GM23338 (cell line): ENCODE data around the gene SNAI1. TPM values are rescaled to one million over a fixed set of nuclear protein-coding genes. Genes with fewer than 3 reads are reported as not detected.
"Not testable (repeated sequence)": the region's sequence is repeated elsewhere in the genome, so short reads cannot be mapped to it uniquely, and the experiment has no call there.

Experiments used
- ATAC-seq: fragments of 200-7000 bp; cut with Tn5 transposase; 3 replicates; pipeline ENCODE4 v1.9.1; 2020
- DNase-seq: peaks from one replicate; pipeline ENCODE4 v3.0.0-alpha.2; 2015; ENCODE audit warnings: low spot score
- H2AFZ ChIP-seq: fragments of 200-600 bp; sonication (generic); 2 replicates; pipeline ENCODE4 v1.8.0; 2016; ENCODE audit warnings: antibody characterized with exemption, mild to moderate bottlenecking, moderate library complexity
- H3F3A ChIP-seq: fragments of 200-600 bp; sonication (generic); replicated peaks from 2 replicates; pipeline ENCODE4 v1.8.0; 2017; ENCODE audit warnings: antibody characterized with exemption, mixed run types, low read depth
- H3K27ac ChIP-seq: fragments of 200-600 bp; sonication (generic); 2 replicates; pipeline ENCODE4 v1.6.1; 2016; ENCODE audit warnings: low read depth
- H3K27me3 ChIP-seq: fragments of 200-600 bp; sonication (generic); 2 replicates; pipeline ENCODE4 v1.8.0; 2016; ENCODE audit warnings: mild to moderate bottlenecking, mixed run types, moderate library complexity; ENCODE audit not compliant: insufficient read depth
- H3K36me3 ChIP-seq: fragments of 200-600 bp; sonication (generic); 2 replicates; pipeline ENCODE4 v1.8.0; 2016; ENCODE audit warnings: mild to moderate bottlenecking; ENCODE audit not compliant: insufficient read depth
- H3K4me1 ChIP-seq: fragments of 200-600 bp; sonication (generic); 2 replicates; pipeline ENCODE4 v1.8.0; 2016; ENCODE audit warnings: mild to moderate bottlenecking, moderate library complexity; ENCODE audit not compliant: insufficient read depth
- H3K4me2 ChIP-seq: fragments of 200-600 bp; sonication (generic); 2 replicates; pipeline ENCODE4 v1.7.1; 2017; ENCODE audit warnings: mixed run types
- H3K4me3 ChIP-seq: fragments of 200-600 bp; sonication (generic); 2 replicates; pipeline ENCODE4 v1.6.1; 2016; ENCODE audit warnings: mixed run types
- H3K79me2 ChIP-seq: fragments of 200-600 bp; sonication (generic); replicated peaks from 2 replicates; pipeline ENCODE4 v1.8.0; 2017; ENCODE audit warnings: mild to moderate bottlenecking; ENCODE audit not compliant: insufficient read depth
- H3K9me2 ChIP-seq: fragments of 200-600 bp; sonication (generic); 2 replicates; pipeline ENCODE4 v1.8.0; 2017; ENCODE audit not compliant: insufficient read depth
- H4K20me1 ChIP-seq: fragments of 200-600 bp; sonication (generic); replicated peaks from 2 replicates; pipeline ENCODE4 v1.8.0; 2017; ENCODE audit warnings: mild to moderate bottlenecking; ENCODE audit not compliant: insufficient read depth
- H3K27ac Mint-ChIP-seq: 2 replicates; pipeline ENCODE4 v1.8.0; 2020; ENCODE audit warnings: inconsistent platforms, mild to moderate bottlenecking, moderate library complexity, mixed read lengths
- H3K27me3 Mint-ChIP-seq: 3 replicates; pipeline ENCODE4 v1.8.0; 2022; ENCODE audit warnings: low read depth, mild to moderate bottlenecking, moderate library complexity, mixed read lengths, inconsistent platforms; ENCODE audit not compliant: insufficient read depth, poor library complexity
- H3K36me3 Mint-ChIP-seq: 3 replicates; pipeline ENCODE4 v1.8.0; 2021; ENCODE audit warnings: low read depth, mild to moderate bottlenecking, inconsistent platforms, moderate library complexity, mixed read lengths
- H3K4me1 Mint-ChIP-seq: 3 replicates; pipeline ENCODE4 v1.8.0; 2020; ENCODE audit warnings: mild to moderate bottlenecking, inconsistent platforms, mixed read lengths
- H3K4me3 Mint-ChIP-seq: 3 replicates; pipeline ENCODE4 v1.8.0; 2021; ENCODE audit warnings: moderate library complexity, mild to moderate bottlenecking, inconsistent platforms, mixed read lengths
- H3K9me3 Mint-ChIP-seq: 3 replicates; pipeline ENCODE4 v1.8.0; 2020; ENCODE audit warnings: moderate library complexity, mild to moderate bottlenecking, inconsistent platforms, mixed read lengths
- EZH2 ChIP-seq: fragments of 200-600 bp; sonication (generic); IDR thresholded peaks from one replicate; pipeline ENCODE4 v1.8.0; 2017; ENCODE audit warnings: antibody characterized with exemption, mild to moderate bottlenecking, low read depth; ENCODE audit not compliant: unreplicated experiment
- EZH2phosphoT487 ChIP-seq: fragments of 200-600 bp; sonication (generic); IDR thresholded peaks from one replicate; pipeline ENCODE4 v1.8.1; 2018; ENCODE audit warnings: antibody characterized with exemption; ENCODE audit not compliant: unreplicated experiment
- JUNB ChIP-seq: IDR thresholded peaks from one replicate; pipeline ENCODE4 v1.6.1; 2016; ENCODE audit warnings: antibody characterized with exemption; ENCODE audit not compliant: unreplicated experiment
- NANOG ChIP-seq: IDR thresholded peaks from 2 replicates; pipeline ENCODE4 v1.6.1; 2016; ENCODE audit warnings: antibody characterized with exemption, borderline replicate concordance
- POLR2AphosphoS5 ChIP-seq: IDR thresholded peaks from 2 replicates; pipeline ENCODE4 v1.6.1; 2016; ENCODE audit warnings: antibody characterized with exemption, low read depth
- STAT1 ChIP-seq: IDR thresholded peaks from one replicate; pipeline ENCODE4 v1.6.1; 2016; ENCODE audit warnings: antibody characterized with exemption; ENCODE audit not compliant: unreplicated experiment
- ZNF114 ChIP-seq: fragments of 250-450 bp; sonication (Bioruptor Pico); IDR thresholded peaks from 2 replicates; pipeline ENCODE4 v1.5.0; 2020; ENCODE audit warnings: mild to moderate bottlenecking, moderate library complexity
- ZNF331 ChIP-seq: fragments of 250-450 bp; sonication (Bioruptor Pico); IDR thresholded peaks from 2 replicates; pipeline ENCODE4 v1.5.0; 2020; ENCODE audit warnings: low read depth, mild to moderate bottlenecking, moderate library complexity
- ZNF462 ChIP-seq: fragments of 250-450 bp; sonication (Bioruptor Pico); IDR thresholded peaks from 2 replicates; pipeline ENCODE4 v1.5.0; 2020; ENCODE audit warnings: mild to moderate bottlenecking, moderate library complexity
- polyA plus RNA-seq: library from polyadenylated mRNA; unstranded; fragments of >200 nt; fragmentation: Nextera tagmentation; extraction: Ambion mirVana; gene quantifications from 2 replicates; pipeline ENCODE4 v1.2.1, GENCODE V29; 2016
- total RNA-seq: library from RNA; depleted of rRNA; stranded (reverse); fragments of >200 nt; shearing (Covaris generic); gene quantifications from 2 replicates; pipeline ENCODE4 v1.2.3, GENCODE V29; 2014
- TF ChIP-seq, protein P1 (sequence below), 2 experiments: fragments of 200-600 bp in 1 of 2; sonication (generic) in 1 of 2; conservative IDR thresholded peaks; 2 replicates each; pipeline versions ENCODE4 v1.5.1 to v1.6.1; 2016 to 2017; ENCODE audit warnings: antibody characterized with exemption in 2 of 2, low read depth in 2 of 2, mild to moderate bottlenecking in 2 of 2, moderate library complexity in 1 of 2
- TF ChIP-seq, protein P2 (sequence below): IDR thresholded peaks from 2 replicates; pipeline ENCODE4 v1.6.1; 2016; ENCODE audit warnings: antibody characterized with exemption

Gene SNAI1
- total and polyA plus RNA-seq, 2 experiments from 2014 or later, result 4.2 to 8.4 TPM

- TF ChIP-seq EZH2phosphoT487 (no peak), JUNB (no peak), EZH2 (no peak), POLR2AphosphoS5 (no peak)
- TF ChIP-seq, protein P1, sequence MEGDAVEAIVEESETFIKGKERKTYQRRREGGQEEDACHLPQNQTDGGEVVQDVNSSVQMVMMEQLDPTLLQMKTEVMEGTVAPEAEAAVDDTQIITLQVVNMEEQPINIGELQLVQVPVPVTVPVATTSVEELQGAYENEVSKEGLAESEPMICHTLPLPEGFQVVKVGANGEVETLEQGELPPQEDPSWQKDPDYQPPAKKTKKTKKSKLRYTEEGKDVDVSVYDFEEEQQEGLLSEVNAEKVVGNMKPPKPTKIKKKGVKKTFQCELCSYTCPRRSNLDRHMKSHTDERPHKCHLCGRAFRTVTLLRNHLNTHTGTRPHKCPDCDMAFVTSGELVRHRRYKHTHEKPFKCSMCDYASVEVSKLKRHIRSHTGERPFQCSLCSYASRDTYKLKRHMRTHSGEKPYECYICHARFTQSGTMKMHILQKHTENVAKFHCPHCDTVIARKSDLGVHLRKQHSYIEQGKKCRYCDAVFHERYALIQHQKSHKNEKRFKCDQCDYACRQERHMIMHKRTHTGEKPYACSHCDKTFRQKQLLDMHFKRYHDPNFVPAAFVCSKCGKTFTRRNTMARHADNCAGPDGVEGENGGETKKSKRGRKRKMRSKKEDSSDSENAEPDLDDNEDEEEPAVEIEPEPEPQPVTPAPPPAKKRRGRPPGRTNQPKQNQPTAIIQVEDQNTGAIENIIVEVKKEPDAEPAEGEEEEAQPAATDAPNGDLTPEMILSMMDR (conservative IDR thresholded peaks at IDR 0.05; ENCODE audit: low read depth in 2 of 2), result no peak
Observed at GRCh38 chr20:49999329-49999728, 16.5 kb downstream of the SNAI1 start (continued).

DNA sequence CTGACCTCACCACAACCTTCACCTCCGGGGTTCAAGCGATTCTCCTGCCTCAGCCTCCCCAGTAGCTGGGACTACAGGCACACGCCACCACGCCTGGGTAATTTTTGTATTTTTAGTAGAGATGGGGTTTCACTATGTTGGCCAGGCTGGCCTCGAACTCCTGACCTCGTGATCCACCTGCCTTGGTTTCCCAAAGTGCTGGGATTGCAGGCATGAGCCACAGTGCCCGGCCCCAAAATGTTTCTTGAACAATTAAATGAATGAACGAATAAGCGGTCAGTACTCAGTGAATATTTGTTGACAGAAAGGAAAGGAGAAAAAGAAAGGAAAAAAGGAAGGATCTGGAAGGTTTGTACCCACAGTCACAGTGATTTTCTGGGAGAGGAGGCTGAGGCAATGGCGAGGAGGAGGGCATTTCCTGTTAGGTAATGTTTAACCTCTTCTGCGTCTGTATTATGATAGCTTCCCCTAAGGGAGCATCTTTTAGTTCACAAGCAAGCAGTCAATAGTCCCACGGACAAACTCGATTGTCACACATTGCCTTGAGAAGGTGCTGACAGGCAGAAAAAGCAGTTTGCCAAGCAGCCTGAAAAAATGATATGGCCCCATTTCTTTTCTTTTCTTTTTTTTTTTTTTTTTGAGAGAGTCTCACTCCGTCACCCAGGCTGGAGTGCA lies 17.9 kb downstream of the SNAI1 start:
- not testable (repeated sequence) for H3K4me3 Mint-ChIP-seq, H3K27ac Mint-ChIP-seq, H3K27me3 ChIP-seq, H3K4me1 ChIP-seq, H3K36me3 Mint-ChIP-seq, H3K27ac ChIP-seq, H3K36me3 ChIP-seq, H3K4me3 ChIP-seq, H3K79me2 ChIP-seq, H4K20me1 ChIP-seq, H3K9me3 Mint-ChIP-seq, H3K27me3 Mint-ChIP-seq, ATAC-seq, H3K9me2 ChIP-seq, H2AFZ ChIP-seq, H3F3A ChIP-seq, DNase-seq, H3K4me2 ChIP-seq
- peaks cover 13% of the 10 kb centered on the region; the same call in 2 of the 3 replicates for H3K4me1 Mint-ChIP-seq

DNA sequence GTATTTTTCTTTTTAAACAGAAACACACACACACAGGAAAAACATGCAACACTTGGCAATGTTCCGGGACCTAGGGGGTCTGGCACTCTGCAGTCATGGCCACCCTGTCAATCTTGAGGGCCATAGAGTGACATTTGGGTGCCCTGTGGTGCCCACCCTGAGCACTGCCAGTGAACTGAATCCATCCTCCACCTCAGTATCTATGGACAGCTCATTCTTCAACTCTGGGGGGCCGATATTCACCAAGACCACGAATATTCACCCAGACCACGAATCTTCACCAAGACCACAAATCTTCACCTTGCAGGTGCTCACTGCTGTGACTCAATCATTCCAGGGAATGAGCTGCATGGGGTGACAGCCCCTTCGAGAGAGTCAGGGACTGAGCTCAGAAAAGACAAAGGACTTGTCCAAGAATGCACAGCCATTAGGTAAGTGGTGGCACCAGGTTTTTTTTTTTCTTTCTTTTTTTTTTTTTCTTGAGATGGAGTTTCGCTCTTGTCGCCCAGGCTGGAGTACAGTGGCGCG lies 19.1 kb downstream of the SNAI1 start:
- Mint-ChIP-seq H3K36me3 (no peaks in the 10 kb centered on the region), H3K27me3 (no peaks in the 10 kb centered on the region), H3K9me3 (no peaks in the 10 kb centered on the region), H3K27ac (no peak overlapping the region), H3K4me3 (no peak overlapping the region), H3K4me1 (peaks cover 14% of the 10 kb centered on the region; the same call in 2 of the 3 replicates)
- no peak overlapping the region for H3K4me2 ChIP-seq
- H2AFZ ChIP-seq, result no peak overlapping the region
- ATAC-seq (no peak), DNase-seq (no peak)
- H3K4me1 ChIP-seq, result no peaks in the 10 kb centered on the region
- H3K36me3 ChIP-seq, result no peaks in the 10 kb centered on the region
- no peaks in the 10 kb centered on the region for H3F3A ChIP-seq
- no peak overlapping the region for H3K27ac ChIP-seq
- H4K20me1 ChIP-seq, result no peaks in the 10 kb centered on the region
- H3K27me3 ChIP-seq, result no peaks in the 10 kb centered on the region
- H3K4me3 ChIP-seq, result no peak overlapping the region
- no peaks in the 10 kb centered on the region for H3K79me2 ChIP-seq
- H3K9me2 ChIP-seq, result no peaks in the 10 kb centered on the region
- TF ChIP-seq EZH2phosphoT487, result no peak
- TF ChIP-seq JUNB, result no peak
- no peak for TF ChIP-seq ZNF331 (CRISPR knock-in tag)
- no peak for TF ChIP-seq POLR2AphosphoS5
- TF ChIP-seq ZNF114, result no peak
- no peak for TF ChIP-seq STAT1
- TF ChIP-seq, protein P2, sequence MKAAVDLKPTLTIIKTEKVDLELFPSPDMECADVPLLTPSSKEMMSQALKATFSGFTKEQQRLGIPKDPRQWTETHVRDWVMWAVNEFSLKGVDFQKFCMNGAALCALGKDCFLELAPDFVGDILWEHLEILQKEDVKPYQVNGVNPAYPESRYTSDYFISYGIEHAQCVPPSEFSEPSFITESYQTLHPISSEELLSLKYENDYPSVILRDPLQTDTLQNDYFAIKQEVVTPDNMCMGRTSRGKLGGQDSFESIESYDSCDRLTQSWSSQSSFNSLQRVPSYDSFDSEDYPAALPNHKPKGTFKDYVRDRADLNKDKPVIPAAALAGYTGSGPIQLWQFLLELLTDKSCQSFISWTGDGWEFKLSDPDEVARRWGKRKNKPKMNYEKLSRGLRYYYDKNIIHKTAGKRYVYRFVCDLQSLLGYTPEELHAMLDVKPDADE, result no peak
- no peak for TF ChIP-seq ZNF462 (CRISPR knock-in tag)
- no peak for TF ChIP-seq EZH2
- TF ChIP-seq NANOG, result no peak
